K562 (cell line): ENCODE measurements around the gene HARS1. TPM values are rescaled to one million over a fixed set of nuclear protein-coding genes. Genes with fewer than 3 reads are reported as not detected.
A peak's percentile ranks its signal among the peaks of the same experiment; 100 is the strongest.

ENCODE experiments used
- GTF2A2 ChIP-seq: IDR thresholded peaks from 2 replicates; pipeline ENCODE4 v1.6.1; 2016; ENCODE audit warnings: mild to moderate bottlenecking, missing genetic modification characterization, missing compliant biosample characterization
- HEY1 ChIP-seq: fragments of 250-450 bp; sonication (Bioruptor Pico); IDR thresholded peaks from 2 replicates; pipeline ENCODE4 v1.5.0; 2020; ENCODE audit warnings: mild to moderate bottlenecking, moderate library complexity, borderline replicate concordance
- SAP30 ChIP-seq: fragments of 200-600 bp; sonication (generic); IDR thresholded peaks from 2 replicates; pipeline ENCODE4 v1.6.1; 2012; ENCODE audit warnings: borderline replicate concordance, low read depth, mild to moderate bottlenecking, moderate library complexity, low read length, control low read depth, inconsistent platforms; ENCODE audit not compliant: insufficient read depth, poor library complexity, severe bottlenecking
- SP2 ChIP-seq: IDR thresholded peaks from 2 replicates; pipeline ENCODE4 v1.6.1; 2011; ENCODE audit warnings: mild to moderate bottlenecking, low read depth, low read length, moderate library complexity; ENCODE audit not compliant: poor library complexity, severe bottlenecking; ENCODE audit errors: extremely low read depth
- SRSF7 ChIP-seq: fragments of 200-400 bp; formaldehyde crosslinking; optimal IDR thresholded peaks from 2 replicates; pipeline ENCODE3; 2017; ENCODE audit warnings: mild to moderate bottlenecking, low read depth, low read length
- TAF1 ChIP-seq: IDR thresholded peaks from 2 replicates; pipeline ENCODE4 v1.6.1; 2011; ENCODE audit warnings: mild to moderate bottlenecking, low read length, moderate library complexity; ENCODE audit not compliant: insufficient read depth, control insufficient read depth, severe bottlenecking; ENCODE audit errors: extremely low read depth
- polyA plus RNA-seq, 8 experiments: library from polyadenylated mRNA; depleted of rRNA in 4 of 8; stranded (reverse) in 5 of 8; unstranded in 3 of 8; fragments of >200 nt; fragmentation: Nextera tagmentation in 2 of 8; fragmentation: Illumina TruSeq in 1 of 8; extraction: Ambion mirVana in 2 of 8; extraction: Trizol in 1 of 8; gene quantifications; 2 replicates each; pipeline versions ENCODE4 v1.2.1 to v1.2.3, GENCODE V29; 2011 to 2014; ENCODE audit warnings: inconsistent platforms in 1 of 8, missing spikeins in 1 of 8
- total RNA-seq, 7 experiments: library from RNA; depleted of rRNA in 6 of 7; stranded (reverse); fragments of >200 nt in 6 of 7; fragmentation: Illumina TruSeq in 2 of 7; extraction: Trizol in 2 of 7; gene quantifications; 2 replicates each; pipeline versions ENCODE4 v1.2.1 to v1.2.3, GENCODE V29; 2011 to 2021; ENCODE audit warnings: low replicate concordance in 1 of 7
- TF ChIP-seq, protein P1 (sequence below), 2 experiments: fragments of 450-650 bp; formaldehyde crosslinking in 1 of 2; IDR thresholded peaks; 2 replicates each; pipeline versions ENCODE4 v1.4.0 to v1.6.1; 2014 to 2020; ENCODE audit warnings: mild to moderate bottlenecking in 2 of 2, borderline replicate concordance in 1 of 2, low read depth in 1 of 2
- TF ChIP-seq, protein P2 (sequence below), 2 experiments: fragments of 200-800 bp in 1 of 2; sonication (Bioruptor generic) in 1 of 2; sonication (generic) in 1 of 2; formaldehyde crosslinking in 1 of 2; IDR thresholded peaks in 1 of 2; conservative IDR thresholded peaks in 1 of 2; 2 replicates each; pipeline versions ENCODE4 v1.5.0 to v1.6.1; 2016 to 2020; ENCODE audit warnings: missing compliant biosample characterization in 1 of 2, missing genetic modification characterization in 1 of 2, missing genetic modification reagents in 1 of 2
- TF ChIP-seq, protein P3 (sequence below): fragments of 250-450 bp; sonication (Bioruptor Pico); IDR thresholded peaks from 2 replicates; pipeline ENCODE4 v1.5.0; 2022; ENCODE audit warnings: mild to moderate bottlenecking
- TF ChIP-seq, protein P4 (sequence below): fragments of 450-650 bp; IDR thresholded peaks from 2 replicates; pipeline ENCODE4 v1.6.1; 2016; ENCODE audit warnings: missing biosample characterization, missing genetic modification characterization

HARS1 gene
- total and polyA plus RNA-seq, 9 of the 15 experiments (the other 6 are each of a cell fraction or from before 2014, with no cell fraction given), result 13.5 to 88.5 (median 75.2) TPM

DNA sequence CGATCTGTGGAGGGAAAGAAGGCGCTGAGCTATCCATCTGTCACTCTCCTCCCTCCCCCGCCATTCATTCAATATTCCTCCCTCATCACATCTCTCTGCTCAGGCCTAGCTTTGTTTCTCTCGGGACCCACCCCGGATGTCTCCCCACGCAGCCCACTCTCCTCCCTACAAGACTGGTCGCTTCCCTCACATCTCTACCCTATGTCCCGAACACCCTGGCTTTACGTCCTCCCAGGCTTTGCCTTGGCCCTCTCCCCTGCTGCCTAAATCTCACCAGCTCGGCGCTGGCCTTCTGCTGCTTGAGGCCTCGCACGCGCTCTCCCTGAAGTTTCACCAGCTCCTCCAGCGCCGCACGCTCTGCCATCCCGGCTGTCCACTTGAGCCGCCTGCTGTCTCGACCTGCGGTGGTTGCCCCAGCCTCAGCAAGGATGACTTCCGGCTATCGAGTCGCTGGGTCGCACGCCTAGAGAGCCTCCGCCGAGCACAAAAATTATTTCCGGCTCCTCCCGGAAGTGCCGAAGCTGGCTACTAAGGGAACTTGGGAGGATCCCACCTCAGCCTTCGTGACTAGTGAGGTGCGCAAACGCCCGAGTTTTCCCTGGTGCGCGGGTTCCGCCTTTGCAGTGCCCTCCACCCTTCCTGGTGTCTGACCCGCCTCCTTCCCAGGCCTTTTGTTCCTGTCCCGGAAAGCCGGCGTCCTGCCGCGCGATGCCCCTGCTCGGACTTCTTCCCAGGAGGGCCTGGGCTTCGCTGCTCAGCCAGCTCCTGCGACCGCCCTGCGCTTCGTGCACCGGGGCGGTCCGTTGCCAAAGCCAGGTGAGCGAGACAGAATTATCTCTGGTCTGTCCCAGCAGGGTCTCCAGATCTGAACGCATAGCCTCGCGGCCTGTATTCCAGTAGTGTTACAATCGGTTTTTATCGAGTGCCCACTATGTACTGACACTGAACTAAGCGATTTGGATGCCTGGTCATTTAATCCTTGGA is at the start of gene HARS1, which contains the start of gene HARS2 (continued):
- TF ChIP-seq, protein P1, sequence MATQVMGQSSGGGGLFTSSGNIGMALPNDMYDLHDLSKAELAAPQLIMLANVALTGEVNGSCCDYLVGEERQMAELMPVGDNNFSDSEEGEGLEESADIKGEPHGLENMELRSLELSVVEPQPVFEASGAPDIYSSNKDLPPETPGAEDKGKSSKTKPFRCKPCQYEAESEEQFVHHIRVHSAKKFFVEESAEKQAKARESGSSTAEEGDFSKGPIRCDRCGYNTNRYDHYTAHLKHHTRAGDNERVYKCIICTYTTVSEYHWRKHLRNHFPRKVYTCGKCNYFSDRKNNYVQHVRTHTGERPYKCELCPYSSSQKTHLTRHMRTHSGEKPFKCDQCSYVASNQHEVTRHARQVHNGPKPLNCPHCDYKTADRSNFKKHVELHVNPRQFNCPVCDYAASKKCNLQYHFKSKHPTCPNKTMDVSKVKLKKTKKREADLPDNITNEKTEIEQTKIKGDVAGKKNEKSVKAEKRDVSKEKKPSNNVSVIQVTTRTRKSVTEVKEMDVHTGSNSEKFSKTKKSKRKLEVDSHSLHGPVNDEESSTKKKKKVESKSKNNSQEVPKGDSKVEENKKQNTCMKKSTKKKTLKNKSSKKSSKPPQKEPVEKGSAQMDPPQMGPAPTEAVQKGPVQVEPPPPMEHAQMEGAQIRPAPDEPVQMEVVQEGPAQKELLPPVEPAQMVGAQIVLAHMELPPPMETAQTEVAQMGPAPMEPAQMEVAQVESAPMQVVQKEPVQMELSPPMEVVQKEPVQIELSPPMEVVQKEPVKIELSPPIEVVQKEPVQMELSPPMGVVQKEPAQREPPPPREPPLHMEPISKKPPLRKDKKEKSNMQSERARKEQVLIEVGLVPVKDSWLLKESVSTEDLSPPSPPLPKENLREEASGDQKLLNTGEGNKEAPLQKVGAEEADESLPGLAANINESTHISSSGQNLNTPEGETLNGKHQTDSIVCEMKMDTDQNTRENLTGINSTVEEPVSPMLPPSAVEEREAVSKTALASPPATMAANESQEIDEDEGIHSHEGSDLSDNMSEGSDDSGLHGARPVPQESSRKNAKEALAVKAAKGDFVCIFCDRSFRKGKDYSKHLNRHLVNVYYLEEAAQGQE (IDR thresholded peaks at IDR 0.05; ENCODE audit: borderline replicate concordance), result no peak
- TF ChIP-seq, protein P1 (CRISPR knock-in tag; IDR thresholded peaks at IDR 0.05; ENCODE audit: low read depth), result peak; percentile 61; the same call in 1 of the 2 replicates
- TF ChIP-seq GTF2A2 (tag) (no peak), SRSF7 (no peak), SAP30 (peak; percentile 23), HEY1 (CRISPR knock-in tag) (no peak), SP2 (peak; percentile 91), TAF1 (peak; percentile 92)
- TF ChIP-seq, protein P2, sequence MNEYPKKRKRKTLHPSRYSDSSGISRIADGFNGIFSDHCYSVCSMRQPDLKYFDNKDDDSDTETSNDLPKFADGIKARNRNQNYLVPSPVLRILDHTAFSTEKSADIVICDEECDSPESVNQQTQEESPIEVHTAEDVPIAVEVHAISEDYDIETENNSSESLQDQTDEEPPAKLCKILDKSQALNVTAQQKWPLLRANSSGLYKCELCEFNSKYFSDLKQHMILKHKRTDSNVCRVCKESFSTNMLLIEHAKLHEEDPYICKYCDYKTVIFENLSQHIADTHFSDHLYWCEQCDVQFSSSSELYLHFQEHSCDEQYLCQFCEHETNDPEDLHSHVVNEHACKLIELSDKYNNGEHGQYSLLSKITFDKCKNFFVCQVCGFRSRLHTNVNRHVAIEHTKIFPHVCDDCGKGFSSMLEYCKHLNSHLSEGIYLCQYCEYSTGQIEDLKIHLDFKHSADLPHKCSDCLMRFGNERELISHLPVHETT (CRISPR knock-in tag; conservative IDR thresholded peaks at IDR 0.05 in 1 of 2, IDR thresholded peaks at IDR 0.05 in 1 of 2), result peak in 1 of 2 experiments; percentile 66; a peak in 2 of 4 replicates
- TF ChIP-seq, protein P3, sequence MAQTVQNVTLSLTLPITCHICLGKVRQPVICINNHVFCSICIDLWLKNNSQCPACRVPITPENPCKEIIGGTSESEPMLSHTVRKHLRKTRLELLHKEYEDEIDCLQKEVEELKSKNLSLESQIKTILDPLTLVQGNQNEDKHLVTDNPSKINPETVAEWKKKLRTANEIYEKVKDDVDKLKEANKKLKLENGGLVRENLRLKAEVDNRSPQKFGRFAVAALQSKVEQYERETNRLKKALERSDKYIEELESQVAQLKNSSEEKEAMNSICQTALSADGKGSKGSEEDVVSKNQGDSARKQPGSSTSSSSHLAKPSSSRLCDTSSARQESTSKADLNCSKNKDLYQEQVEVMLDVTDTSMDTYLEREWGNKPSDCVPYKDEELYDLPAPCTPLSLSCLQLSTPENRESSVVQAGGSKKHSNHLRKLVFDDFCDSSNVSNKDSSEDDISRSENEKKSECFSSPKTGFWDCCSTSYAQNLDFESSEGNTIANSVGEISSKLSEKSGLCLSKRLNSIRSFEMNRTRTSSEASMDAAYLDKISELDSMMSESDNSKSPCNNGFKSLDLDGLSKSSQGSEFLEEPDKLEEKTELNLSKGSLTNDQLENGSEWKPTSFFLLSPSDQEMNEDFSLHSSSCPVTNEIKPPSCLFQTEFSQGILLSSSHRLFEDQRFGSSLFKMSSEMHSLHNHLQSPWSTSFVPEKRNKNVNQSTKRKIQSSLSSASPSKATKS (CRISPR knock-in tag), result no peak
- TF ChIP-seq, protein P4, sequence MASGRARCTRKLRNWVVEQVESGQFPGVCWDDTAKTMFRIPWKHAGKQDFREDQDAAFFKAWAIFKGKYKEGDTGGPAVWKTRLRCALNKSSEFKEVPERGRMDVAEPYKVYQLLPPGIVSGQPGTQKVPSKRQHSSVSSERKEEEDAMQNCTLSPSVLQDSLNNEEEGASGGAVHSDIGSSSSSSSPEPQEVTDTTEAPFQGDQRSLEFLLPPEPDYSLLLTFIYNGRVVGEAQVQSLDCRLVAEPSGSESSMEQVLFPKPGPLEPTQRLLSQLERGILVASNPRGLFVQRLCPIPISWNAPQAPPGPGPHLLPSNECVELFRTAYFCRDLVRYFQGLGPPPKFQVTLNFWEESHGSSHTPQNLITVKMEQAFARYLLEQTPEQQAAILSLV (tag), result no peak
